Heart left ventricle (tissue), 16 donors: Measurements from ENCODE around the gene HIC2. TPM values are rescaled to one million over a fixed set of nuclear protein-coding genes. Genes with fewer than 3 reads are reported as not detected.
A peak's percentile ranks its signal among the peaks of the same experiment; 100 is the strongest.

Experiments
- ATAC-seq, 4 donors: fragments of 200-7000 bp; cut with Tn5 transposase; one replicate each; pipeline ENCODE4 v1.9.1; 2020 to 2022; ENCODE audit warnings: moderate library complexity in 4 of 4, mild to moderate bottlenecking in 3 of 4, moderate number of reproducible peaks in 1 of 4
- DNase-seq, 5 donors: peaks; one replicate each; pipeline ENCODE4 v3.0.0-alpha.2; 2020
- H3K27ac ChIP-seq, 12 donors: fragments of 200-600 bp; sonication (generic) in 4 of 12; one replicate each; pipeline versions ENCODE4 v1.5.0 to v1.8.0; 2016 to 2022; ENCODE audit warnings: mild to moderate bottlenecking in 2 of 12
- H3K27me3 ChIP-seq, 9 donors: fragments of 200-600 bp; sonication (generic) in 2 of 9; one replicate each; pipeline versions ENCODE4 v1.5.1 to v1.8.0; 2016 to 2022; ENCODE audit warnings: mild to moderate bottlenecking in 3 of 9
- H3K36me3 ChIP-seq, 9 donors: fragments of 200-600 bp; sonication (generic) in 2 of 9; one replicate each; pipeline versions ENCODE4 v1.5.0 to v1.8.0; 2018 to 2022; ENCODE audit warnings: mild to moderate bottlenecking in 2 of 9
- H3K4me1 ChIP-seq, 12 donors: fragments of 200-600 bp; sonication (generic) in 4 of 12; one replicate each; pipeline versions ENCODE4 v1.5.0 to v1.8.0; 2016 to 2022; ENCODE audit warnings: mild to moderate bottlenecking in 3 of 12
- H3K4me3 ChIP-seq, 12 donors: fragments of 200-600 bp; sonication (generic) in 4 of 12; one replicate each; pipeline versions ENCODE4 v1.5.0 to v1.8.0; 2017 to 2022; ENCODE audit warnings: mild to moderate bottlenecking in 9 of 12, moderate library complexity in 4 of 12
- H3K9me3 ChIP-seq, 12 donors: fragments of 200-600 bp; sonication (generic) in 4 of 12; one replicate each; pipeline versions ENCODE4 v1.5.0 to v1.8.0; 2016 to 2022; ENCODE audit warnings: mild to moderate bottlenecking in 1 of 12
- CTCF ChIP-seq, 12 donors: fragments of 200-600 bp; sonication (generic) in 4 of 12; IDR thresholded peaks; one replicate each; pipeline versions ENCODE4 v1.5.0 to v1.8.0; 2018 to 2022; ENCODE audit warnings: antibody characterized with exemption in 12 of 12, mild to moderate bottlenecking in 5 of 12
- POLR2A ChIP-seq, 2 donors: fragments of 450-650 bp; IDR thresholded peaks; one replicate each; pipeline ENCODE4 v1.6.1; 2017; ENCODE audit warnings: antibody characterized with exemption in 2 of 2, mild to moderate bottlenecking in 2 of 2, moderate library complexity in 2 of 2
- WGBS, 4 donors: extraction: QIAGEN DNeasy Blood & Tissue Kit in 2 of 4; methylation state at CpG; one replicate each; pipeline versions ENCODE4 v1.1.5 to v1.1.7; 2013 to 2018; 5-methylcytosine and 5-hydroxymethylcytosine counted together
- intact Hi-C, 10 donors: fragments of 100-400 bp; cut with DNase I; formaldehyde crosslinking; loops; one replicate each; pipeline versions ENCODE4 v1.11.1 to v1.14.2; 2022
- polyA plus RNA-seq, 2 donors: library from polyadenylated mRNA; stranded (reverse); fragments of 200-250 nt; gene quantifications; one replicate each; pipeline ENCODE4 v1.2.3, GENCODE V29; 2013
- total RNA-seq, 9 donors: library from RNA; depleted of rRNA in 2 of 9; stranded (reverse); fragments of >200 nt in 2 of 9; fragmentation: NEBNext Ultra II Directional in 3 of 9; extraction: Animal tissue kit (Norgen Biotek cat#: 25700) in 3 of 9; gene quantifications; one replicate each; pipeline versions ENCODE4 v1.1.0 to v1.2.4, GENCODE V29; 2016 to 2023
- donor health status: ischemic (EF 13 %, LVEDD 7.1; RV severe dilation, severe dysfunction).
- donor health status: healthy with polysubstance abuse.
- donor health status: DM: no; HTN: yes; CAD: no.
- donor health status: DM: no; HTN: no; CAD: no.
- donor health status: ischemic (EF 25% LVEDD 6.9; RV normal size, moderate dysfunction).
- donor health status: ischemic (EF 25% LVEDD 5.7; RV mildly dilated, moderate dysfunction).
- donor health status: healthy.
- donor health status: DM: yes; HTN: yes; CAD: no.
- donor health status: ischemic (EF 35%, LVEDD 5.7; RV mildly dilated, moderate dysfunction).
- donor health status: nonischemic (EF 11% LVEDD 7.7; RV severe dilation, severe dysfunction).
- donor health status: DM: yes; HTN: yes; CAD: no.
- donor health status: PGD.
- donor health status: ischemic (EF 29% LVEDD 5.4; RV normal size, mild dysfunction).
- donor health status: nonischemic (EF 23%, LVEDD 6.1; RV moderate dilation, normal function).

Gene HIC2
- total and polyA plus RNA-seq, 11 donors: 1.1 to 2.8 (median 1.9) TPM

DNA sequence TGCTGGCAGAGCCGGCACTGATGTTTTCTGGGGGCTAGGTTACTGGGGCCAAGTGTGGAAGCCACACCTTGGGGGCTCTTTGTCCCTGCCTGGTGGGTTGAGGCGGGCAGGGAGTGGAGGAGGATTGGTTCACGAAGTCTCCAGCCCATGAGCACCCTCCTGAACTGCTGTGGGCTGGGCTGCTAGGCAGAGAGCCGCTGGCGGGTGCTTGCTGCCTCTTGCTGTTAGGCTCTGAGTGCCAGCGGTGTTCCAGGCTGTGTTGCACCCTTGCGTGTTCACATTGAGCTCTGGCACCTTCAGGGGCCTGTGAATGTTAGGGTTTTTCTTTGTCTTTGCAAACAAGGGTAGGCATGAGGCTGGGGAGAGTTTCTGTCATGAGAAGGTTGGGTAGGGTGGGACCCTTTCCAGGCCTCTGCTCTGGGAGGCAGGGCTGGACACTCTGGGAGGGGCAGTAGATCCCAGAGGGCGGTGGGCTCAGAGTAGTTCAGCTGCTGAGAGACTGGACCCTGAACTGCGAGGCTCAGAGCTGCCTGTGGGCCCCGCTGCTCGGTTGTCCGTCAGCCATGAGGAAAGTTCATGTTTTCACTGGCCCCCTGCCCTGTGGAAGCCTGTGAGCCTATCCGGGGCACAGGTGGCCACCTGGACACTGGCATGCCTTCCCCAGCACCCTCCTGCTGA, 26.0 kb downstream of the HIC2 start:
- H3K36me3 ChIP-seq: peaks cover 0 to 41% (median 23%) of the 10 kb centered on the region in 9 donors
- WGBS, 4 donors: 87 to 95% (median 93%) methylated on average over 8 to 13 of the region's 13 CpGs
- no peaks in the 10 kb centered on the region for H3K9me3 ChIP-seq

DNA sequence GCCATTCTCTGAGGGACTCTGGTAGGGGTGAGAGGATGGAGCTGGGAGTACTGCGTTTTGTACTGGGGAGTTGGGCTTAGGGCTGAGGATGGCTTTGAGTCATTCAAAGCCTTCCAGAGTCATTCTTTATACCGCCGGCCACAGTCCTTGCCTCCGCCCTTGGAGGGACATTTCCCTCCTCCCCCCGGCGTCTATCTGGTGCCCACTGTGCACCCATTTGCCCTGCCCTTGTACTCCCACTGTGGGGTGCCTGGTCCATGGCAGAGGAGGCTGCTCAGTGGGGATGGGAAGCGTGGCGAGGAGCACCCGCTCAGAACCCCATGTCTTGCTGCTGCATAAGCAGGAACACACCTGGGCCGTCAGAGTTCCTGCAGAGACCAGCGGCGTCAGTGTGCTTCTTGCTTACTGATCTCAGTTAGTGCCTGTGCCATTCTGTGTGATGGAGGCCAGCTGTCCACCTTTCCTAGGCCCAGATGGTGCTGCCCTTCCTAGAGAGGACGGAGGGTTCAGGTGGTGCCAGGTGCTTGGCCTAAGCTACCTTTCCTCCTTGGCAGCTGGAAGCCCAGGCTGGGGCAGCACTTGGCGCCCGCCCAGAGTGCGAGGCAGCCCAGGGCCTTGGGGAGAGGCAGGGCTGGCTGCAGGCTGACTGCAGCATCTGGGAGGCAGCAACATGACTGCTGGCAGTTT, 26.7 kb downstream of the HIC2 start:
- H3K4me1 ChIP-seq: peaks cover 0 to 8% (median 0%) of the 10 kb centered on the region in 12 donors
- peaks cover 0 to 41% (median 23%) of the 10 kb centered on the region in 9 donors for H3K36me3 ChIP-seq
- ATAC-seq (no peak), DNase-seq (peak in 3 of 5 donors; percentile 11 to 22 (median 16))
- no peak for TF ChIP-seq CTCF (IDR thresholded peaks at IDR 0.05)
- no peak for TF ChIP-seq POLR2A (IDR thresholded peaks at IDR 0.05)
- H3K27ac ChIP-seq: no peak overlapping the region
- H3K9me3 ChIP-seq: no peaks in the 10 kb centered on the region
- 90 to 93% (median 91%) methylated on average over 16 of the region's 16 CpGs for WGBS, 4 donors
- H3K4me3 ChIP-seq: no peak overlapping the region
- intact Hi-C loops: no loop called here
- H3K27me3 ChIP-seq: no peaks in the 10 kb centered on the region

More for the DNA sequence above, 26.0 kb downstream of the HIC2 start:
- Histone ChIP-seq H3K27me3 (no peaks in the 10 kb centered on the region), H3K4me3 (no peak overlapping the region), H3K4me1 (peaks cover 0 to 8% (median 0%) of the 10 kb centered on the region in 12 donors), H3K27ac (no peak overlapping the region)
- ATAC-seq (no peak), DNase-seq (peak in 3 of 5 donors; percentile 7 to 24 (median 14))
- no peak for TF ChIP-seq CTCF (IDR thresholded peaks at IDR 0.05)
- no peak for TF ChIP-seq POLR2A (IDR thresholded peaks at IDR 0.05)
- intact Hi-C loops: no loop called here

- Histone ChIP-seq H3K9me3 (no peaks in the 10 kb centered on the region), H3K27ac (no peak overlapping the region), H3K4me1 (peaks cover 0 to 8% (median 0%) of the 10 kb centered on the region in 12 donors), H3K27me3 (no peaks in the 10 kb centered on the region), H3K4me3 (no peak overlapping the region), H3K36me3 (peaks cover 0 to 41% (median 23%) of the 10 kb centered on the region in 9 donors)
- ATAC-seq (no peak), DNase-seq (peak in 2 of 5 donors; percentile 16 to 22)
- no peak for TF ChIP-seq POLR2A (IDR thresholded peaks at IDR 0.05)
- no peak for TF ChIP-seq CTCF (IDR thresholded peaks at IDR 0.05)
- 93 to 95% (median 94%) methylated on average over 31 to 35 of the region's 35 CpGs for WGBS, 4 donors
- intact Hi-C loops: no loop called here
Measured at GRCh38 chr22:21444701-21445436, 27.7 kb downstream of the HIC2 start.
